ENCODE results near the gene KCNIP4. TPM values are rescaled to one million over a fixed set of nuclear protein-coding genes. Genes with fewer than 3 reads are reported as not detected.

Gene KCNIP4
- total RNA-seq, 1 donor from 2014 or later = 16.7 TPM

DNA sequence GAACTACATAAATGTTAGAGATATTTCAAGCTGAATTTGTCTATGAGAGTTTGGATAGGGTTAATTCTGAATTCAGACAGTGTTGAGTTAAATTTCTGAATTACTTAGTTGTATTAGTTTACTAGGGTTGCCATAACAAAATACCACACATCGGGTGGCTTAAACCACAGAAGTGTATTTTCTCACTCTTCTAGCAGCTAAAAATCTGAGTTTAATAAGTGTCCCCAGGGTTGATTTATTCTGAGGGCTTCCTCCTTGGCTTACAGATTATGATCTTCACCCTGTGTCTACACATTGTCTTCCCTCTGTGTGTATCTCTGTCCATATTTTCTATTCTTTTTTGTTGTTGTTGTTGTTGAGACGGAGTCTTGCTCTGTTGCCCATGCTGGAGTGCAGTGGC lies 929.8 kb downstream of the KCNIP4 start:
- FAIRE-seq (no peak), DNase-seq (ENCODE audit: low spot score in 2 of 2) (no peak)

DNA sequence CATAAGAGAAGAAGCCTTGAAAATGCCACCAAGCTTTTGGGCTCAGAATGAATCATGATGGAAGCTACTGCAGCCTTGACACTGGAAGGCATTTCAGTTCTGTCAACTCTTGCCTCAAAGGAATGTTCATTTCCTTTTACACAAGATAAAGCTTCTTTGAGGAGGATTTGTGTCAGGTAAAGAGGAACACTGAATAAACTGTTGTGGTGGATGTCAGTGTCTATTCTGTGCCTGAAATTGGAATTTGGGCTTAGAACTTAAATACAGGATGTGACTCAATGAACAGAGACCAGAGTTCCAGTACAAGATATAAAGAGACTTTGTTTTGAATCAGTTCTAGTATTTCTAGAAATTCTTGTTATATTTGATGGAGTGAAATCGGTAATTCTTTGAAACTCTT lies 935.1 kb downstream of the KCNIP4 start:
- DNase-seq (ENCODE audit: low spot score in 2 of 2) (no peak), FAIRE-seq (no peak)

DNA sequence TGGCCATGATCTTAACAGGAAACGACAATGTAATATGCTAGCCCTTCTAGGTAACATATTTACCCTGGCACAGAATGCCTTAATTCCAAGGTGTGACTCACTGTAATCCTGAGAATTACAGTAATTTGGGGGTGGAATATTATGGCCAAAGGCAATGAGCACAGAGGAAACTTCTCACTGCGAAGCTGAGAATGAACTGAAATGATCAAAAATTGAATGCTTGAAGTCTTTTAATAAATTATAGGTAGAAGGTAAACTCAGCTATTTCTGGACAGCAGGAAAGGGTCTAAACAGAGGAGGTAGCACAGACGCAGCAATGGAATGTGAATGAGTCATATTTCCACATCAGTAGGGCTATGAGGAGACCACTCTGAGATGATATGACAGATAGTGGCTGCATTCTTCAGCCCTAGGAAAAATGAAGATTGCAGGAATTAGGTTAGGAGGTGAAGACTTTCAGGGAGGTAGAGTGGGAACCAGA lies 935.7 kb downstream of the KCNIP4 start:
- DNase-seq (ENCODE audit: low spot score in 2 of 2) (no peak), FAIRE-seq (no peak)

DNA sequence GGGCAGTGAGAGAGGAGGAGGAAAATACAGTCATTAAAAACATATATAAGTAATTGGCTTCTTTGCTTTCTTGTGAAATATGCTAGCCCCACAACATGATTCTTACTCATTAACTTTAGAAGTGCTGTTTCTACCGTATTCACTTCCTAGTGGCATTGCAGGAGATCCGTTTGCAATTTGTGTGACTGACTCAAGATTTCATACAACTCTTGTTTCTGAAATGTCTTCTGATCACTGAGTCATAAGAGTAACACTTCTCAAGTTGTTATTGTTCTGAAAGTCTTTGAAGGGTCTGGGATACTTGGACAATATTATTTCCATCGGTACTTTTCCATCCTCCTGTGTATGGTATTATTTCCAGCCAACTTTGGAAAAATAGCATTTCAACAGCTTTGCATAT lies 937.5 kb downstream of the KCNIP4 start:
- FAIRE-seq = no peak
- no peak for DNase-seq (ENCODE audit: low spot score in 2 of 2)

DNA sequence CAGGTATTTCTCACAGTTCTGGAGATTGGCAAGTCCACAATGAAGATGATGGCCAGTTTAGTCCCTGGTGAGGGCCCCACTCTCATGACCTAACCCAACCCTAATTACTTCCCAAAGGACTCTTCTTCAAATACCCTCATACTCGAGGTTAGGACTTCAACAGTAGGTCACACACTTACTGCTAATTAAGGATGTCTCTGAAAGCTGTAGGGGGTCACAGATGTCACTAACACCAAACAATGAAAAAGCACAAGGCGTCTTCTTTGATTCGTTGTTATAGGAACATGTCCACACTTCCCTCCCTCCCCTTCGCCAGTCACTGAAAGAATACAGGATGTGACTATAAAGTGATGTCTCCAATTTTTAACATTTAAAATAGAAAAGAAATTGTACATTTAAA lies 938.6 kb downstream of the KCNIP4 start:
- FAIRE-seq (no peak), DNase-seq (ENCODE audit: low spot score in 2 of 2) (no peak)

DNA sequence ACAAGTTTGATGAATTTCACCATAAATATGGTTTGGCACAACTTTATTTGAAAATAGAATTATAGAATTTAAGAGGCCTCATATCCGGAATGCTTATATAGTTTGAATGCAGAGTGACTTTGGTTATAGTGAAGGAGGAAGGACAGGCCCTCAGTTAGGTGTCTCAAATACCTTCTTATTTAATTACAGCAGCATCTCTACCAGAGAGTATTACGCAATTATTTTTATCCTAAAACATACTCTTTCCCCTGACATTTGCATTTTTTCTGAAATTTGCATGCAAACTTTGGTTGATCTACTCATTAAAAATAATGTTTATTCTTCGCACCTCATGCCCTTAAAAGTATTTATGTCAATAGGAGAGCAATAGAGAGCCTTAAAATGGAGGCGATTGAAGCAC lies 942.9 kb downstream of the KCNIP4 start:
- no peak for FAIRE-seq
- DNase-seq (ENCODE audit: low spot score in 2 of 2) = no peak

DNA sequence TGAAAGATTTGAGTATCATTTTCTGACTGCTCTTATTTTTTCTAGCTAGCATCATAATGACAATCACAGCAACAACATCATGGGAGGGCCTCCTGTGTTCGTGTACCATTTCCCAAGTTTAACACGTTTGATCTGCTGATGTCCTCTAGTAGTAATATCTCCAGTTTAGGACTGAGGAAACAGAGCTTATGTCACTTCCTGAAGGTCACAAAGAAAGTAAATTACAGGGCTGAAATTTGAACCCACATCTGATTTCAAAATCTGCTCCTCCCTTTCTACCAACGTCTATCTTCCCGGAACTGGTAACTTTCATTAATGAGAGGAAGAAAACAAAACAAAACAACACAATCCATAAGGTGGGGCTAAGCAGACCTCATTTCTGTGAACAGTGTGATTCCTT lies 945.6 kb downstream of the KCNIP4 start:
- FAIRE-seq (no peak), DNase-seq (ENCODE audit: low spot score in 2 of 2) (no peak)

DNA sequence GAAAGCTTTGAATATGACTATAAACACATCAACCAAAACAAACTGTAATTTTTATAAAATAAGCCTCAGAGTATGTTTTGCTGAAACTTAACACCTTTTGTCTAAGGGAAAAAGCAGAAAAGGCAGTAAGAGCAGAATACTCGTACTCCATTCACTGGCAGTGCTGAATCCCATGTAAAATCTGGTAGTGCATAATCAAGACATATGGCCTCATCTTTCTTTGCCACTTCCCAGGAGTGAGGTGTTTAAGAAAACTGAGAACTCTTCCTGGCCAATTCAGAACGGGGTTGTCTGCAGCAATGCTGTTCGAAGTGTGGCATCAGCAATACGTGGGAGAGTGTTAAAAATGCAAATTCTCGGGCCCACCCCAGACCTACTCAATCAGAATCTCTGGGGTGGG lies 946.3 kb downstream of the KCNIP4 start:
- FAIRE-seq (no peak), DNase-seq (ENCODE audit: low spot score in 2 of 2) (no peak)

DNA sequence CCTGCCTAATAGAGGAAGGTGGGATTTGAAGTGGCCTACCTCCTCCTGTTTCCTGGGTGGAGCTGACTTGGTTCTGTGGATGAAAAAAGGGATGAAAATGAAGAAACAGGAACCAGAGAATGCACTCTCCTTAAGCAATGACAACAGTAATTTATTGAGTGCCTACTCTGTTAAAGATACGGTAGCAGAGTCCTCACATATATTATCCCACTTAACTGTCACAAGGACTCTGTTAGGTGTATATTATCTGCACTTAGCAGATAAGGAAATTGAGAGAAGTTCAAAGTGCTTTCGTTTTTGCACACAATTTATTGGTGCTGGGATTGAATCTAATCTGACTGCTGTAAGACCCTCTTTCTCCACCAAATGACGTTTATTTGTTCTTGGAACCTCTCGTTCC lies 947.1 kb downstream of the KCNIP4 start:
- FAIRE-seq = no peak
- DNase-seq (ENCODE audit: low spot score in 2 of 2) = no peak

DNA sequence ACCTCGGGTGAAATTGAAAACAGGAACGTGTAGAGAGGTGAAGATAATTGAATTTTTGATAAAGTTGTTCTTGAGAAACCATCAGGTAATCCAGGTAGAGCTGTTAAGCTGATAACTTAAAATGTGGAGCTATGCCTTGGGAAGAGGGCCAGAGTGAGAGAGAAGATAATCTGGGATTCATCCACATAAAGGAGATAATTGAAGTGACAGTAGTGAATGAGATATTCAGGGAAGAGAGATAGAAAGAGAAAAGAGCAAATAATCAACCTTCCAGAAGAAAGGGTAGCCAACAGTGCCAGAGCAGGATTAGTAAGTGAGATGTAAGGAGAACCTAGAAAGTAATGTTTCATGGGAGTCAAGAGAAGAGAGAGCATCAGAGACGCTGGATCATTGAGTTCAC lies 950.7 kb downstream of the KCNIP4 start:
- FAIRE-seq (no peak), DNase-seq (ENCODE audit: low spot score in 2 of 2) (no peak)

DNA sequence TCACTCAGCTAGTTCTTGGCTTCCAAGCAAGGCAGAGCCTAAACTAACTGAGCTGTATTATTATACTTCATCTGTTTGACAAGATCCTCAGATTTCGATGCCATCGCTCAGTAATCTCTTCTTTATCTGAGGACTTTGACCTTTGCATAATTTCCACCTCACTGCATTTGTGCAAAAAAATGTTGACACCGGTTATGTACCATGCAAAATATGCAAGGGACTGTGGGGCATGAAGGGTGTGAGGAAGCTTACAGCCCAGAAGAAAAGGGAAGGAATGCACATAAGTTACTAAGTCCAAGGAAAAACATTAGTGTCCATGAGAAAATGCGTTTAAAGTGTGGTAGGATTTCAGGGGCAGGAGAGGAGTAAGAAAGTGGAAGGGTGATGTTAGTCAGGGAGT lies 953.0 kb downstream of the KCNIP4 start:
- FAIRE-seq = no peak
- no peak for DNase-seq (ENCODE audit: low spot score in 2 of 2)

DNA sequence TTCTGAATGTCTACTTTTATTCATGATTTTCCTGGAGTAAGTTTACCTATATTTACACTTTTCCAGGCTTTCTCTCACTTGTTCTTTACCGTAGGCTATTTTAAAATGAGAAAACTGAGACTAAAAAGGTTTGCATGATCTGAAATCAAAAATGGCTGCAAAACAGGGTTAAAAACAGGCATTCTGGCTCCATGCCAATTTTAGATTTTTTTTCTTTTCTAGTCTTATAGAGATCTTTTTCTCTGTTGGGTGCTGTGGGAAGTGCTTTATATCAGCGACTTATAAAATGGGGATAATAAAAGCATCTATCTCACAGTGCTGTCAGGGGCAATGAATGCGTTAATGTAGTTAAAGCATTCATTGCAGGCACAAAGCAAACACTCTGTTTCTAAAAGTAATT lies 953.6 kb downstream of the KCNIP4 start:
- FAIRE-seq (no peak), DNase-seq (ENCODE audit: low spot score in 2 of 2) (no peak)

DNA sequence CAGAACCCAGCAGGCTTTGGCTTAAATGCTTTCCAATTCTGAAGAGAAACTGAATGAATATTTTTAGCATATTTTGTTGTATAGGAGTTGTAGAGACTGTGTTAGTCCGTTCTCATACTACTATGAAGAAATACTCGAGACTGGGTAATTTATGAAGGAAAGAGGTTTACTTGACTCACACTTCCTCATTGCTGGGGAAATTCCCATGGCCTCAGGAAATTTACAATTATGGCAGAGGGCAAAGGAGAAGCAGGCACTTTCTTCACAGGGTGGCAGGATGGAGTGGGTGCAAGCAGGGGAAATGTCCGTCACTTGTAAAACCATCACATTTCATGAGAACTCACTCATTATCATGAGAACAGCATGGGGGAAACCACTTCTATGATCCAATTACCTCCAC lies 956.6 kb downstream of the KCNIP4 start:
- DNase-seq (ENCODE audit: low spot score in 2 of 2) (no peak), FAIRE-seq (no peak)

DNA sequence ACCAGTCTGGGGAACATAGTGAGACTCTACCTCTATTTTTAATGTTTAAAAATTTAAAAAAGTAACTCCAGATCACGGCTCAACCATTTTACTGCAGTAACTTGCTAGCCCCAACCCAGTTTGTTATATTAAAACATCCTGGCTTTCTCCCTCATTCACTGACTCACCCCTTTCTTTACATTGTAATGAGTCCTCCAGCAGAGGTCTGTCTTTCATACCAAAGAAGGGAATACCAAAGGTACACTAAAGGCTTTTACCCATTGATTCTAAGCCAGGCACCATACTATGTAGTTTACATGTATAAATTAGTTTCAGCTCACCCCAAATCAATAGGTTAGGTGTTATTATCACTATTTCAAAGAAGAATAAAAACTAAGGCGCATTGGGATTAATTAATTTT lies 961.4 kb downstream of the KCNIP4 start:
- FAIRE-seq = no peak
- DNase-seq (ENCODE audit: low spot score in 2 of 2) = no peak

DNA sequence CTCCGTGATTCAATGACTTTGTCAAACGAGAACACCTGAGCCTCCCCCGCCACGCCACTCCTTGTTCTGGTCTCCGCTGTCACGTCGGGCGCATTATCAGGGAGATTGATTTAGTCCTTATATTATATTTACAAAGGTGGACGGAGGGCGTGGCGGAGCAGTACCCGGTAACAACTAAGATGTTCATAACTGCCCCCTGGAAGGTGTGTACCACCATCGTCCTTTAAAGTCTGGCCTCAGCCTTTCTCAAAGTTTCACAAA lies 964.1 kb downstream of the KCNIP4 start:
- DNase-seq (ENCODE audit: low spot score in 2 of 2) (no peak), FAIRE-seq (no peak)

DNA sequence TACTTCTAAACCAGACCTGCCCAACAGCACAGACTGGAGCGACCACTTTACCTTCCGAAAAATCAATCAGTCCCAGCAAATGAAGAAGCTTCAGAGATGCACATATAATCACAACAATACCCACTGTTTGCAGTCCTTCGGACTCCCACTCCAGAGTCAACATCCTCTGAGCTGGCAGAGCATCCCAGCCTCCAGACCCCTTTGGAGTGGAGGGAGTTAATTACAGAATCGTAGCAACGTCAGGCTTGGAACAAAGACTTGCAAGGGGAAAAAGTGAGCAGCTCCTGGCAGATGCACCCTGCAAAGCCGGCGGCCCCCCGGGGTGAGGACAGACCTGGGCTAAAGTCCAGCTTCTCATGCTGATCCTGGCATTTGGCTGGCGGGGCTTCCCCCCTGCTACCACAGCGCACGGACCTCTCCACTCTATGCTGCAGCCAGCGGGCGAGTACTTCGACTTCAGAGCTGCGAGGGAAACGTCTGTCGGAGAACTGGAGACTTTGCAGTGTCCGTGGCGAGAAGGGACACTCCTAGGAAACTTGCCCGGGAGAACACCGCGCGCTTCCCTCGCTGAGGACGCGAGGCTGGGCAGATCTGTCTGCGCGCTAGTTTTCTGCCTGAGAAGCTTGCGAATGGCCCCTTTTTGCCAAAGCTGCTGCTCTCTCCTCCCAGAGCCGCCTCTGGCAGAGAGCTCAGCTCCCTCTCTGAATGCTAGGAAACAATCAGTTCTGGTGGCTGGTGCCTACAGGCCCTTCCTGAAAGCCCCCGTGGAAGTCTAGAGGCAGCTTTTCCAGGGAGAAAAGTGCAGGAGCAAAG lies 964.6 kb downstream of the KCNIP4 start:
- FAIRE-seq (no peak), DNase-seq (ENCODE audit: low spot score in 2 of 2) (no peak)

DNA sequence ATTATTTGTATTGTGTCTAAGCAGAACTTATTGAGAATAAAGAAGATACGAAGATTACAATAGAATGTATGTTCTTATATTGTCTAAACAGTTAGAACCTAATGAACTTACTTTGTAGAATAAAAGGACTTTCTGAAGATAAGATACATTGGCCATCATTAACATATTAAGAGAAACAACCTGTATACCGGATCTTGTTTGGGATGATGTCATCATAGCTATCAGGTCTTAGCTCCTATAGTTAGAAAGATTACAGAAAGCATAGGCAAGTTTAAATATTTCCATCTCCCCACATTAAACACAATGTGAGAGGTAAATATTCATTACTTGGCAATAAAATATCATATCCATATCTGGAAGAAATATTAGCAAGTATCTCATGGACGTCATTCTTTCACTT lies 966.0 kb downstream of the KCNIP4 start:
- FAIRE-seq (no peak), DNase-seq (ENCODE audit: low spot score in 2 of 2) (no peak)

DNA sequence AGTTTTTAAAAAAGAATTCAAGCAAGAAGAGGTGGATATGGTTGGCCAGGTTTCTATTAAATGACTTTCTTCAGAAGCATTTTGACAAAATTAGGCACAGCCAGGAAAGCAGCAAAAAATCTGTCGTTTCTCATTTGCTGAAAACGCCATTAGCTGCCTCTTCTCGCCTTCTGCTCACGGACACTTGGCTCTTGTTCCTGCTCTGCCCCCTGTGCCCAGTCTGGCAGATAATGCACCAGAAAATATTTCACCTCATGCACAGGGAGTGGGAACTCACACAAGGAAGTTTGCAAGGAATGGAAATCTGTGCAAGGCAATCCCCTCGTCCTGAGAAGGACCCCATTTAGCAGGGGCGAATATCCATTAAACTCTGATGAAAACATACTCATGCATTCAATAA lies 988.3 kb downstream of the KCNIP4 start:
- no peak for FAIRE-seq
- DNase-seq (ENCODE audit: low spot score in 2 of 2) = no peak

DNA sequence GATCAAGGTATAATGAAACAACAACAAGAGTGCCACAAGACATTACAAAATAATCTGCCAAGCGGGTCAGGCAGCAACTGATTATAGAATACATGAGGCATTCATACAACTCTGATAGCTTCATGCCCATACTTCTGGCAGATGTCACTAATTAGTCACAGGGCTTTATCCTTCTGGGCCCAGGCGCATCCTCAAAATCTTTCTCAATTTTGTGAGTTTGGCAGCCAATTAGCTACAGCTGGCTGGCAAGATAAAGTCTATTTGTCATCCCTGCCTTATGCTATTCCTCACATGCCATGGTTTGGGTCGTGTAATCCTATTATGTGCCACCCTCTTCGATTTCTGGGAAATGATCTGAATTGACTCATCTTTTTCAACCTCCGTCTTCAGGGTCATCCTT lies 994.0 kb downstream of the KCNIP4 start:
- FAIRE-seq (no peak), DNase-seq (ENCODE audit: low spot score in 2 of 2) (no peak)

DNA sequence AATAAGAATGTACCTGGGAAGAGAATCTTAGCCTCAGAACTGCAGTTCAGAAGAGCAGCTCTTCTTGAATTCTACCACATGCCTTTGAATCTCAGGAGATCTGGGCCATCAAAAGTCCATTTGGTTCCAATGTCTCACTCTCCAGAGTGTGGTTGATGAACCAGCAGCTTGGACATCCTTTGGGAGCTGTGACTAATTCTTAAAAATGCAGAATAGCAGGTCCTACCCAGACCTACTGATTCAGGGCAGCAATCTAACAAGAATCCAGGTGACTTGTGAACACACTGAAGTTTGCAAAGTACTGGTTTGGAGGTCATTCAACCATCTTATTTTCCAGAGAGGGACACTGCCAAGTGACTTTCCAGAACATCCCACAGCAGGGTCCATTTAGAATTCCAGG lies 1003.6 kb downstream of the KCNIP4 start:
- no peak for FAIRE-seq

DNA sequence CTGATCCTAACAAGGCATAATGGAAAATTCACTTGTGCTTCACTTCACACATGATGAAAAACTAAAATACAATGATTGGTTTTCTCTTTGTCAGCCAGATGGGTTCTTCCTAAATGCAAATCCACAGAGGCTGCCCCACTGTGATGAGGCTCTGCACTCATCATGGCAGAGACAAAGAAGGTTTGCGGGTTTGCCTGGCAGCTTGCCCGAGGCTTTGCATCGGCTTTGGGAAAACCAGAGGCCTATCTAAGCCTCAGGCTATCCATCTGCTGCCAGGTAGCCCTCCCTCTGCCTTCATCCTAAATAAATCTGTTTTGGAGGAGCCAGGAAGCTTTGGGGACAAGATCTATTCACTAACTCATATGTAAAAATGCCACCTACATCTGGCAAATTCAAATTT lies 1004.1 kb downstream of the KCNIP4 start:
- no peak for DNase-seq (ENCODE audit: low spot score in 2 of 2)
- no peak for FAIRE-seq

More for the DNA sequence above, 1003.6 kb downstream of the KCNIP4 start:
- no peak for DNase-seq (ENCODE audit: low spot score in 2 of 2)

DNA sequence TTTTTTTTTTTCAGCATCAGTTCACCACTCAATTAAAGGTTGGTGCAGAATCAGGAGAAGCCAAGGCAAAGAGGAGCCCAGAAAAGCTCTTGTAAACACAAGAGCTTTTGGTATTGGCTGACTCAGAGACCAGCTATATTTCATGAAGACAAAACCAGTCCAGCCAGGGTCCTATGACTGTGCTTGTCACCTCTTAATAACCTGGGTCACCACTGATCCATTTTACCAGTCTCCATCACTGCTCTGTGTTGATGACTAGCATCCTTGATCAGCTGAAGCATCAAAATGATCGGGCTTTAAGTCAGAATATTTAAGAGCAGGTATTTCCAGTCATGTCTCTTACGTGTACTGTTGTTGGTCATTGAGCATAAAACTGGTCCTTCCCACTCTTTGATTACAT lies 1010.4 kb downstream of the KCNIP4 start:
- DNase-seq (ENCODE audit: low spot score in 2 of 2) (no peak), FAIRE-seq (no peak)

DNA sequence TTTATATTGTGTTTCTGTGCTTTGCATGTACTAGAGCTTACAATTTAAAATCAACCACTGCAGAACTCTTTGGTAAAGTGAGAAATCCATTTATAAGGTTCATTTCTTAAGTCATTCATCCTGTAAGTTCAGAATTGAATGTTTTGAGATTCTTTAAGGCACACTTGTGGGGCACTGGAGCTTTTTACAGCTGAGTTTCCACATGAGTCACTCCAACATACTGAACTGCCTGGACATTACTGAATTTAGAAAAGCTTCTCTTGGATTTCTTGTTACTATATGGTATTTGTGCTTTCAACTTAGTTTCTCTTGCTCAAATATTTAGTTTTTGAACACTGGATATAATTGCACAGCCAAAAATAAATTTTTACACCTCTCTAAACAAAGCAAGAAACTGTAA lies 1022.0 kb downstream of the KCNIP4 start:
- no peak for DNase-seq (ENCODE audit: low spot score in 2 of 2)
- FAIRE-seq = no peak

All from frontal cortex (tissue), 4 donors.